Nephron (organoid): ENCODE results near the gene ANKRD44.

Experiments
- H3K27ac Mint-ChIP-seq, 3 experiments: 2 replicates each; pipeline ENCODE4 v1.8.0; 2020; ENCODE audit warnings: mixed read lengths in 3 of 3, mild to moderate bottlenecking in 2 of 3, moderate library complexity in 1 of 3
- H3K27me3 Mint-ChIP-seq: 2 replicates; pipeline ENCODE4 v1.8.0; 2021; ENCODE audit warnings: low read depth, mild to moderate bottlenecking, moderate library complexity, mixed read lengths
- H3K36me3 Mint-ChIP-seq: 2 replicates; pipeline ENCODE4 v1.8.0; 2020; ENCODE audit warnings: low read depth, mixed read lengths
- H3K4me1 Mint-ChIP-seq: 2 replicates; pipeline ENCODE4 v1.8.0; 2020; ENCODE audit warnings: mixed read lengths
- H3K4me3 Mint-ChIP-seq, 3 experiments: 2 replicates each; pipeline ENCODE4 v1.8.0; 2020; ENCODE audit warnings: mild to moderate bottlenecking in 3 of 3, mixed read lengths in 3 of 3, moderate library complexity in 2 of 3
- H3K9me3 Mint-ChIP-seq: 2 replicates; pipeline ENCODE4 v1.8.0; 2020; ENCODE audit warnings: mixed read lengths
- TF ChIP-seq, protein P1 (sequence below), 3 experiments: fragments of 200-600 bp; sonication (generic); IDR thresholded peaks; one replicate each; pipeline ENCODE4 v1.5.0; 2021; ENCODE audit warnings: antibody characterized with exemption in 3 of 3; ENCODE audit not compliant: unreplicated experiment in 3 of 3

ANKRD44 gene

DNA sequence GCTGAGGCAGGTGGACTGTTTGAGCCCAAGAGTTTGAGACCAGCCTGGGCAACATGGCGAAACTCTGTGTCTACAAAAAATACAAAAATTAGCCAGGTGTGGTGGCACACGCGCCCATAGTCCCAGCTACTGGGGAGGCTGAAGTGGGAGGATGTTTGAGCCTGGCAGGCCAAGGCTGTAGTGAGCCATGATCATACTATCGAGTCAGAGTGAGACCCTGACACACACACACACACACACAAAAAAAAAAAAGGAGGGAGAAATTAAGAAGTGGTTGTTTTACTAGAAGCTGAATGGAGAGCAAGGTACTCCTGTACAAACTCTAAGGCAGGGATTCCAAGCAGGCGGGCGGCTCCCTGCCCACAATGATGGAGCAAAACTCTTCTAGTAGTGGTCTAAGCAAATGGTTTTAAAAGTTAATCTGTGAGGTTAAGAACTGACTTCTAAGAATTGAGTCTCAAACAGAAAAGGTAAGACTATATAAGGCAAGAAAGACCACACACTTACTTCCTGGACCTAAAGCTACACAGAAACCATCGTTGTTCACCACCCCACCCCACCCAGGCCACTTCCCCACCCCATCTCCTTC lies 2.6 kb downstream of the ANKRD44 start:
- Mint-ChIP-seq H3K27ac (peak overlapping the region; percentile 39 to 85 (median 75)), H3K4me1 (peaks cover 42% of the 10 kb centered on the region), H3K36me3 (no peaks in the 10 kb centered on the region), H3K4me3 (peak overlapping the region; percentile 93 to 98 (median 96)), H3K27me3 (peaks cover 17% of the 10 kb centered on the region), H3K9me3 (no peaks in the 10 kb centered on the region)
- TF ChIP-seq, protein P1, sequence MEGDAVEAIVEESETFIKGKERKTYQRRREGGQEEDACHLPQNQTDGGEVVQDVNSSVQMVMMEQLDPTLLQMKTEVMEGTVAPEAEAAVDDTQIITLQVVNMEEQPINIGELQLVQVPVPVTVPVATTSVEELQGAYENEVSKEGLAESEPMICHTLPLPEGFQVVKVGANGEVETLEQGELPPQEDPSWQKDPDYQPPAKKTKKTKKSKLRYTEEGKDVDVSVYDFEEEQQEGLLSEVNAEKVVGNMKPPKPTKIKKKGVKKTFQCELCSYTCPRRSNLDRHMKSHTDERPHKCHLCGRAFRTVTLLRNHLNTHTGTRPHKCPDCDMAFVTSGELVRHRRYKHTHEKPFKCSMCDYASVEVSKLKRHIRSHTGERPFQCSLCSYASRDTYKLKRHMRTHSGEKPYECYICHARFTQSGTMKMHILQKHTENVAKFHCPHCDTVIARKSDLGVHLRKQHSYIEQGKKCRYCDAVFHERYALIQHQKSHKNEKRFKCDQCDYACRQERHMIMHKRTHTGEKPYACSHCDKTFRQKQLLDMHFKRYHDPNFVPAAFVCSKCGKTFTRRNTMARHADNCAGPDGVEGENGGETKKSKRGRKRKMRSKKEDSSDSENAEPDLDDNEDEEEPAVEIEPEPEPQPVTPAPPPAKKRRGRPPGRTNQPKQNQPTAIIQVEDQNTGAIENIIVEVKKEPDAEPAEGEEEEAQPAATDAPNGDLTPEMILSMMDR (IDR thresholded peaks at IDR 0.05; ENCODE audit: unreplicated experiment in 3 of 3), result no peak

DNA sequence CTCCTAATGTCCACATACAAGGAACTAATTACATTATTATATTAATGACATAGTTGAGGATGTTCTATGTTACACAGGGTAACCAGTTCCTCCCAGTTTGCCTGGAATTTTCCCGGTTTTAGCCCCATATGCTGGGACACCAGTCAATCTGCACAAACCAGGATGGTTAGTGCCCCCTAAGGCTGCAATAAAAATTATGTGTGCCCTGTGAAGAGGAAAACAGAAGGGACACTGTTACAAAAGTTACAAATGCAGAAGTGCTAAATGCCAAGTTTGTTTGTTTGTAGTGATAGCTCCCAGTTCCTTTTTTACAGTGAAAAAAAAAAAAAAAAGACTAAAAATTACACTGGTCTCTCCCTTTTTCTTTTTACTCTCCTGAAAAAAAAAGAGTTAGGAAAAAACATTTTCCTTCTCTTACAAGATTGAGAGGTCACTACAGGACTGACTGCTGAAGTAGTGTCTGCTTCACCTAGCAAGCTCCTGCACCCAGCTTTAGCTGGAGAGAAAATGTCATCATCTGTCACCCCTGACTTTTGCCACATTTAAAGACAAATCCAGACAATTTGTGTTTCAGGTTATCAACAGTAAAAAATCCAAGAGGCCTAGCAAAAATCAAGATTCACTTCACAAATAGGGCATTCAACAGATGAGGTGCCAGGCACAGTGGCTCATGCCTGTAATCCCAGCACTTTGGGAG lies 3.2 kb downstream of the ANKRD44 start:
- Mint-ChIP-seq H3K36me3 (no peaks in the 10 kb centered on the region), H3K9me3 (no peaks in the 10 kb centered on the region), H3K27me3 (peaks cover 10% of the 10 kb centered on the region), H3K4me3 (peak overlapping the region; percentile 93 to 98 (median 96)), H3K4me1 (peaks cover 42% of the 10 kb centered on the region), H3K27ac (no peak overlapping the region)
- TF ChIP-seq, protein P1 (IDR thresholded peaks at IDR 0.05; ENCODE audit: unreplicated experiment in 3 of 3), result no peak

DNA sequence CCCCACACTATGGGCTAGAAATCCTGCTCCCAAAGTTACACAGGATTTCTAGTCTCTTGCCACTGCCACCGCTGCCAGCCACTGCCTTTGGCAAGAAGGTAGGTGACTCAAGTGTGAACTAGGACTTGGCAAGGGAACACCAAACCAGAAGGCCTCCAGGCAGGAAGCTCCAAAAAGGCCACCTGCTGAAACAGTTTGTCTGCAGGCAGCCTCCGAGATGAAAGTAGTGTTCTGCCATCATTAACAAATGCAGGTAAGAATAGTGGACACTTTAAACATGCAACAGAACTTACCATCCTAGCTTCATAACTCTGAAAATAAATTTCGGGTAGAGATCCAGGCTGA lies 3.9 kb downstream of the ANKRD44 start:
- peak overlapping the region in 1 of 3 experiments; percentile 64 for H3K4me3 Mint-ChIP-seq
- TF ChIP-seq, protein P1 (IDR thresholded peaks at IDR 0.05; ENCODE audit: unreplicated experiment in 3 of 3), result no peak
- no peaks in the 10 kb centered on the region for H3K36me3 Mint-ChIP-seq
- peaks cover 8% of the 10 kb centered on the region for H3K27me3 Mint-ChIP-seq
- H3K27ac Mint-ChIP-seq, result peak overlapping the region in 1 of 3 experiments; percentile 18
- H3K9me3 Mint-ChIP-seq, result no peaks in the 10 kb centered on the region
- peaks cover 45% of the 10 kb centered on the region for H3K4me1 Mint-ChIP-seq

DNA sequence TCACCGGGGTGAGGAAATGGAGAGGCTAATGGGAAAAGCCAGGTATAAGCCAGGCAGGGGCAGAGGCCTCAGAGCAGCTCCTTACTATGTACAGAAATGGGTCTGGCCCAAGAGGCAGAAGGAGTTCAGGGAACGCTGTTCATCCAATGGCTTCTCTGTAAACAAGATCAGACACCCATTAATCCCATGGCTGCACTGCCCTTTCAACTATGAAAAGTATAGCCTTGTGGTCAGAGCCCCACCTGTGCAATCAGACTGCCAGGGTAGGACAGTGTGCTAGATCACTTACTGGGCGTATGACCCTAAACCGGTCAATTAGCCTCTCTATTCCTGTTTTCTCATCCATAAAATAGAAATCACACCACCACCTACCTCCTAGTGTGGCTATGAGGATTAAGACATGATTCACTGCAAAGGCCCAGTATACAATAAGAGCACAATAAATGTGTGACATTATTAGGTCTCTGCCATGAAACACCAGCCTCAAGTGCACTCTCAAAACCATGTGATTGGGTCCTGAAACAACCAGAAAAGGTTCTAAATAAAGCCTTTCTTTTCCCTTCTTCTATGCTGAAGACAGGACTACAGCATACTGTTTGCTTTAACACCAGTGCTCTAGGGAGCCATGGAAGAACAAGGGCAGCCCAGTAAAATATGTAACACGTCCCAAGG lies 4.4 kb downstream of the ANKRD44 start:
- TF ChIP-seq, protein P1 (IDR thresholded peaks at IDR 0.05; ENCODE audit: unreplicated experiment in 3 of 3), result no peak
- no peak overlapping the region for H3K4me3 Mint-ChIP-seq
- peaks cover 8% of the 10 kb centered on the region for H3K27me3 Mint-ChIP-seq
- no peaks in the 10 kb centered on the region for H3K9me3 Mint-ChIP-seq
- H3K27ac Mint-ChIP-seq, result no peak overlapping the region
- H3K4me1 Mint-ChIP-seq, result peaks cover 45% of the 10 kb centered on the region
- no peaks in the 10 kb centered on the region for H3K36me3 Mint-ChIP-seq

DNA sequence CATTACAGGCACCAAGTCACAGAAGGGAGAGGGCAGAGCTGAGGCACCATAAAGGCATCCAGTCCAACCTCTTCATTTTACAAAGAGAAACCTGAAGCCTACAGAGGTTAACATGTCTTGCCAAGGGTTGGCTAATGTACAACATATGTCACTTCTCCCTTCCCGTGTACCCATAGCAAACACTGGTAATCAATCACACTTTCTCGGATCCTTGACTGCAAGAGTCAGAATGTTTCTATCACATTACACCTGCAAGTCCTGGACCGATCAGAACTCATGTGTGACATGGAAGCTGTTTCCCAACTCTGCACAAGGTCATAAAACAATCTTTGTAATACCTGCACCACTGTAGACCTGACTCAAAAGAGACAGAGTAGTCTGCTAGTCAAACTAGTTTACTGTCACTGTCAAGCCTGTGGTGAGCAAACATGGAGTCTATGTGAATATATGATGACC lies 6.0 kb downstream of the ANKRD44 start:
- no peak overlapping the region for H3K4me3 Mint-ChIP-seq
- TF ChIP-seq, protein P1 (IDR thresholded peaks at IDR 0.05; ENCODE audit: unreplicated experiment in 3 of 3), result no peak
- no peaks in the 10 kb centered on the region for H3K9me3 Mint-ChIP-seq
- peaks cover 45% of the 10 kb centered on the region for H3K4me1 Mint-ChIP-seq
- no peaks in the 10 kb centered on the region for H3K36me3 Mint-ChIP-seq
- H3K27ac Mint-ChIP-seq, result no peak overlapping the region
- H3K27me3 Mint-ChIP-seq, result peaks cover 8% of the 10 kb centered on the region
